Gastroesophageal sphincter (tissue), 3 donors: Measurements from ENCODE around the gene MYH11.

Experiments
- EP300 ChIP-seq: sonication (generic); formaldehyde crosslinking; IDR thresholded peaks from one replicate; pipeline ENCODE4 v1.6.1; 2017; ENCODE audit warnings: antibody characterized with exemption, mild to moderate bottlenecking
- POLR2A ChIP-seq, 2 donors: fragments of 450-650 bp; IDR thresholded peaks; one replicate each; pipeline ENCODE4 v1.6.1; 2017; ENCODE audit warnings: antibody characterized with exemption in 2 of 2, mild to moderate bottlenecking in 2 of 2, moderate library complexity in 1 of 2
- POLR2AphosphoS5 ChIP-seq: sonication (generic); formaldehyde crosslinking; IDR thresholded peaks from one replicate; pipeline ENCODE4 v1.6.1; 2017; ENCODE audit warnings: antibody characterized with exemption
- TF ChIP-seq, protein P1 (sequence below), 4 experiments: fragments of 200-600 bp in 2 of 4; fragments of 450-650 bp in 2 of 4; sonication (generic) in 1 of 4; IDR thresholded peaks; one replicate each; pipeline ENCODE4 v1.5.1; 2017 to 2019; ENCODE audit warnings: antibody characterized with exemption in 4 of 4, mild to moderate bottlenecking in 2 of 4, moderate library complexity in 2 of 4

DNA sequence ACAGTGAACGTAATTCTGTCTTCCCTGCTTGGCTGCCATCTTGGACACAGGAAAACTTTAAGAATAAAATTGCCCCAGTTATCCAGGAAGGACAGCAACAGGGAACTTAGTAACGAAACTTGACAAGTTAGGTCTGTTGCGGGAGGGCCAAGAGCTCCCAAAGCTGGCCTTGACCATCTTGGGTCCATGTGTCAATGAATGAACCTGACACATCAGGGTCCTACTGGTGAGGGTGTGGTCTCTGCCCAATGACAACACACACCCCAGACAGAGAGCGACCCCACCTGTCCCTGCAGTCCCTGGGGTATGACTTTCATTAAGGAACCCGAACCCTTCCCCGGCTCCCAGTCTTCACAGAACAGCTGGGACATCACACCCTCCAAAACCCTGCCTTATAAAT is 110.5 kb downstream of the MYH11 start:
- peak; percentile 7 for TF ChIP-seq POLR2AphosphoS5
- TF ChIP-seq, protein P1, sequence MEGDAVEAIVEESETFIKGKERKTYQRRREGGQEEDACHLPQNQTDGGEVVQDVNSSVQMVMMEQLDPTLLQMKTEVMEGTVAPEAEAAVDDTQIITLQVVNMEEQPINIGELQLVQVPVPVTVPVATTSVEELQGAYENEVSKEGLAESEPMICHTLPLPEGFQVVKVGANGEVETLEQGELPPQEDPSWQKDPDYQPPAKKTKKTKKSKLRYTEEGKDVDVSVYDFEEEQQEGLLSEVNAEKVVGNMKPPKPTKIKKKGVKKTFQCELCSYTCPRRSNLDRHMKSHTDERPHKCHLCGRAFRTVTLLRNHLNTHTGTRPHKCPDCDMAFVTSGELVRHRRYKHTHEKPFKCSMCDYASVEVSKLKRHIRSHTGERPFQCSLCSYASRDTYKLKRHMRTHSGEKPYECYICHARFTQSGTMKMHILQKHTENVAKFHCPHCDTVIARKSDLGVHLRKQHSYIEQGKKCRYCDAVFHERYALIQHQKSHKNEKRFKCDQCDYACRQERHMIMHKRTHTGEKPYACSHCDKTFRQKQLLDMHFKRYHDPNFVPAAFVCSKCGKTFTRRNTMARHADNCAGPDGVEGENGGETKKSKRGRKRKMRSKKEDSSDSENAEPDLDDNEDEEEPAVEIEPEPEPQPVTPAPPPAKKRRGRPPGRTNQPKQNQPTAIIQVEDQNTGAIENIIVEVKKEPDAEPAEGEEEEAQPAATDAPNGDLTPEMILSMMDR (IDR thresholded peaks at IDR 0.05), result no peak
- TF ChIP-seq POLR2A (IDR thresholded peaks at IDR 0.05), result no peak
- TF ChIP-seq EP300, result no peak
